HepG2 (cell line): Measurements from ENCODE around the gene KRTAP5-6. TPM values are rescaled to one million over a fixed set of nuclear protein-coding genes. Genes with fewer than 3 reads are reported as not detected.

ENCODE experiments used
- ATRX ChIP-seq: sonication (generic); formaldehyde crosslinking; IDR thresholded peaks from 2 replicates; pipeline ENCODE4 v1.4.0; 2020; ENCODE audit warnings: missing genetic modification reagents, borderline replicate concordance
- ESRRA ChIP-seq: sonication (generic); formaldehyde crosslinking; IDR thresholded peaks from 2 replicates; pipeline ENCODE4 v1.5.1; 2020; ENCODE audit warnings: mild to moderate bottlenecking, low read depth, missing genetic modification reagents
- FOXM1 ChIP-seq: sonication (generic); formaldehyde crosslinking; IDR thresholded peaks from 2 replicates; pipeline ENCODE4 v1.5.0; 2020; ENCODE audit warnings: missing genetic modification reagents
- GATAD2A ChIP-seq: IDR thresholded peaks from 2 replicates; pipeline ENCODE4 v1.6.1; 2016
- MBNL3 ChIP-seq: fragments of 250-450 bp; sonication (Bioruptor Pico); conservative IDR thresholded peaks from 2 replicates; pipeline ENCODE4 v1.8.0; 2022; ENCODE audit warnings: mild to moderate bottlenecking, inconsistent platforms
- MEIS1 ChIP-seq: sonication (generic); formaldehyde crosslinking; IDR thresholded peaks from 2 replicates; pipeline ENCODE4 v1.9.0; 2021; ENCODE audit warnings: mild to moderate bottlenecking, missing genetic modification reagents, moderate library complexity, borderline replicate concordance
- RXRB ChIP-seq: IDR thresholded peaks from 2 replicates; pipeline ENCODE4 v1.6.1; 2016; ENCODE audit warnings: borderline replicate concordance, missing genetic modification reagents, missing compliant biosample characterization
- ZBTB8A ChIP-seq: sonication (generic); formaldehyde crosslinking; IDR thresholded peaks from 2 replicates; pipeline ENCODE4 v1.4.0; 2020; ENCODE audit warnings: mild to moderate bottlenecking, low read depth, missing genetic modification reagents, borderline replicate concordance
- ZMAT3 ChIP-seq: sonication (generic); formaldehyde crosslinking; conservative IDR thresholded peaks from 2 replicates; pipeline ENCODE4 v1.7.0; 2021; ENCODE audit warnings: missing genetic modification reagents
- ZNF235 ChIP-seq: sonication (generic); formaldehyde crosslinking; IDR thresholded peaks from 2 replicates; pipeline ENCODE4 v1.8.1; 2023; ENCODE audit warnings: mild to moderate bottlenecking, missing genetic modification reagents, borderline replicate concordance
- ZNF337 ChIP-seq: sonication (generic); formaldehyde crosslinking; IDR thresholded peaks from 2 replicates; pipeline ENCODE4 v1.5.1; 2020; ENCODE audit warnings: missing genetic modification reagents, low read depth, mild to moderate bottlenecking, borderline replicate concordance
- ZNF441 ChIP-seq: sonication (generic); formaldehyde crosslinking; IDR thresholded peaks from 2 replicates; pipeline ENCODE4 v1.7.0; 2021; ENCODE audit warnings: missing genetic modification reagents, borderline replicate concordance
- ZNF558 ChIP-seq: sonication (generic); formaldehyde crosslinking; IDR thresholded peaks from 2 replicates; pipeline ENCODE4 v1.9.0; 2022; ENCODE audit warnings: mild to moderate bottlenecking, missing genetic modification reagents, borderline replicate concordance
- ZNF687 ChIP-seq: sonication (generic); formaldehyde crosslinking; IDR thresholded peaks from 2 replicates; pipeline ENCODE4 v1.5.1; 2020; ENCODE audit warnings: mild to moderate bottlenecking, missing genetic modification reagents, moderate library complexity
- polyA plus RNA-seq, 8 experiments: library from polyadenylated mRNA; depleted of rRNA in 3 of 8; stranded (reverse) in 7 of 8; unstranded in 1 of 8; fragments of >200 nt; fragmentation: Illumina TruSeq in 4 of 8; extraction: Trizol in 4 of 8; gene quantifications; 2 replicates each; pipeline versions ENCODE4 v1.2.1 to v1.2.3, GENCODE V29; 2011 to 2016; ENCODE audit warnings: low read depth in 4 of 8, missing spikeins in 1 of 8, mixed read lengths in 1 of 8; ENCODE audit not compliant: insufficient read depth in 1 of 8
- total RNA-seq, 5 experiments: library from RNA; depleted of rRNA; stranded (reverse); fragments of >200 nt; fragmentation: Illumina TruSeq; extraction: Trizol; gene quantifications; 2 replicates each; pipeline ENCODE4 v1.2.3, GENCODE V29; 2016; ENCODE audit warnings: low read depth in 1 of 5
- TF ChIP-seq, protein P1 (sequence below), 2 experiments: fragments of 450-650 bp in 1 of 2; sonication (generic) in 1 of 2; formaldehyde crosslinking; IDR thresholded peaks; 2 replicates each; pipeline versions ENCODE4 v1.5.0 to v1.8.0; 2020 to 2022; ENCODE audit warnings: mild to moderate bottlenecking in 1 of 2, missing genetic modification reagents in 1 of 2
- TF ChIP-seq, protein P2 (sequence below): sonication (generic); formaldehyde crosslinking; conservative IDR thresholded peaks from 2 replicates; pipeline ENCODE4 v1.8.1; 2023; ENCODE audit warnings: missing genetic modification reagents
- TF ChIP-seq, protein P3 (sequence below): sonication (generic); formaldehyde crosslinking; IDR thresholded peaks from 2 replicates; pipeline ENCODE4 v1.4.0; 2020; ENCODE audit warnings: missing genetic modification reagents, borderline replicate concordance

The KRTAP5-6 gene
- total and polyA plus RNA-seq, 2 of the 13 experiments (the other 11 are each of a cell fraction or from before 2014, with no cell fraction given) = not detected

DNA sequence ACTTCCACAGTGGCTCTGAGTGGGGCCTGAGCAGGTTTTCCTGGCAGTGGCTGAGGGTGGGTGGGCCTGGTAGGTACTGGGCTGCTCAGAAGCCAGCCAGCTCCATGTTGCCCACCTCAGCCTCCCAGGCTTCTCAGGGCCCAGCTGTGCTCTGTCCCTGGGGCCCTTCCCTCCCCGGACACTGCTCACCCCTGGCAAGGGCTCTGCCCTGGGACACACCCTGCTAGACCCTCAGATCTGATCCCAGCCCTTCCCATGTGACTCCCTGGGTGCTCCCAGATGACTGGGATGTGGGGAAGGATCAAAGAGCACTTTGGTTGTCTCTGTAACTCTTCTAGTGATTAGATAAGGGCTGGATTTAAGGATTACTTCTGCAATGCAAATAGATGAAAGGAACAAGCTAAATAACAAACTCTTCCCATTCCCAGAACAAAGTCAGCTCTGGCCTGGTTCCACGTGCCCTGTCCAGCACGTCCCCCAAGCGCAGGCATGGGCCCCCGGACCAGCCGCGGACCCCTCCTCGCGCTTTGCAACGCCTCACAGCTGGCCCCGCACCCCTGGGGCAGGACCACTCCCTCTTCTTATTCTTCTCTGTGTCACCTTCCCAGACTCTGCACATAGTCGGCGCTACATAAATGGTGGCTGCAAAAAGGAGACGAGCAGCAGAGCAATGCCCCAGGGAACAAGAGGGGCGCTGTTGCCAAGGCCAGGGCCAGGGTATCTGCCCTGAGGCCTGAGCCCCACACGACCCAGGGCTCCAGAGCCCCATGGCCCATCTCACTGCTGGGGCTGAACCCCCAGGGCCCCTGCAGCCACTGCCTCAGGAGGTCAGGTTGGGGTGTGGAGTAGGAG is 5.7 kb upstream of the KRTAP5-6 start (continued):
- TF ChIP-seq MEIS1 (CRISPR knock-in tag) = peak; percentile 88
- peak; percentile 96 for TF ChIP-seq ZNF687
- TF ChIP-seq MBNL3 (CRISPR knock-in tag) = no peak
- TF ChIP-seq, protein P1, sequence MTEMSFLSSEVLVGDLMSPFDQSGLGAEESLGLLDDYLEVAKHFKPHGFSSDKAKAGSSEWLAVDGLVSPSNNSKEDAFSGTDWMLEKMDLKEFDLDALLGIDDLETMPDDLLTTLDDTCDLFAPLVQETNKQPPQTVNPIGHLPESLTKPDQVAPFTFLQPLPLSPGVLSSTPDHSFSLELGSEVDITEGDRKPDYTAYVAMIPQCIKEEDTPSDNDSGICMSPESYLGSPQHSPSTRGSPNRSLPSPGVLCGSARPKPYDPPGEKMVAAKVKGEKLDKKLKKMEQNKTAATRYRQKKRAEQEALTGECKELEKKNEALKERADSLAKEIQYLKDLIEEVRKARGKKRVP (CRISPR knock-in tag; IDR thresholded peaks at IDR 0.05) = peak in 1 of 2 experiments; percentile 78; a peak in 2 of 4 replicates
- no peak for TF ChIP-seq ATRX
- 0 out of 2 replicates have a peak, but pooled peaks have one; percentile 55 for TF ChIP-seq ZNF235 (CRISPR knock-in tag)
- TF ChIP-seq ZNF558 (CRISPR knock-in tag) = peak; percentile 92
- no peak; the same call in 1 of the 2 replicates for TF ChIP-seq ZMAT3
- TF ChIP-seq, protein P2, sequence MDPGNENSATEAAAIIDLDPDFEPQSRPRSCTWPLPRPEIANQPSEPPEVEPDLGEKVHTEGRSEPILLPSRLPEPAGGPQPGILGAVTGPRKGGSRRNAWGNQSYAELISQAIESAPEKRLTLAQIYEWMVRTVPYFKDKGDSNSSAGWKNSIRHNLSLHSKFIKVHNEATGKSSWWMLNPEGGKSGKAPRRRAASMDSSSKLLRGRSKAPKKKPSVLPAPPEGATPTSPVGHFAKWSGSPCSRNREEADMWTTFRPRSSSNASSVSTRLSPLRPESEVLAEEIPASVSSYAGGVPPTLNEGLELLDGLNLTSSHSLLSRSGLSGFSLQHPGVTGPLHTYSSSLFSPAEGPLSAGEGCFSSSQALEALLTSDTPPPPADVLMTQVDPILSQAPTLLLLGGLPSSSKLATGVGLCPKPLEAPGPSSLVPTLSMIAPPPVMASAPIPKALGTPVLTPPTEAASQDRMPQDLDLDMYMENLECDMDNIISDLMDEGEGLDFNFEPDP (CRISPR knock-in tag) = no peak
- TF ChIP-seq FOXM1 = no peak
- TF ChIP-seq ZNF441 (CRISPR knock-in tag) = no peak; the same call in 1 of the 2 replicates
- 0 out of 2 replicates have a peak, but pooled peaks have one; percentile 70 for TF ChIP-seq ZNF337
- TF ChIP-seq ESRRA = peak; percentile 67
- TF ChIP-seq, protein P3, sequence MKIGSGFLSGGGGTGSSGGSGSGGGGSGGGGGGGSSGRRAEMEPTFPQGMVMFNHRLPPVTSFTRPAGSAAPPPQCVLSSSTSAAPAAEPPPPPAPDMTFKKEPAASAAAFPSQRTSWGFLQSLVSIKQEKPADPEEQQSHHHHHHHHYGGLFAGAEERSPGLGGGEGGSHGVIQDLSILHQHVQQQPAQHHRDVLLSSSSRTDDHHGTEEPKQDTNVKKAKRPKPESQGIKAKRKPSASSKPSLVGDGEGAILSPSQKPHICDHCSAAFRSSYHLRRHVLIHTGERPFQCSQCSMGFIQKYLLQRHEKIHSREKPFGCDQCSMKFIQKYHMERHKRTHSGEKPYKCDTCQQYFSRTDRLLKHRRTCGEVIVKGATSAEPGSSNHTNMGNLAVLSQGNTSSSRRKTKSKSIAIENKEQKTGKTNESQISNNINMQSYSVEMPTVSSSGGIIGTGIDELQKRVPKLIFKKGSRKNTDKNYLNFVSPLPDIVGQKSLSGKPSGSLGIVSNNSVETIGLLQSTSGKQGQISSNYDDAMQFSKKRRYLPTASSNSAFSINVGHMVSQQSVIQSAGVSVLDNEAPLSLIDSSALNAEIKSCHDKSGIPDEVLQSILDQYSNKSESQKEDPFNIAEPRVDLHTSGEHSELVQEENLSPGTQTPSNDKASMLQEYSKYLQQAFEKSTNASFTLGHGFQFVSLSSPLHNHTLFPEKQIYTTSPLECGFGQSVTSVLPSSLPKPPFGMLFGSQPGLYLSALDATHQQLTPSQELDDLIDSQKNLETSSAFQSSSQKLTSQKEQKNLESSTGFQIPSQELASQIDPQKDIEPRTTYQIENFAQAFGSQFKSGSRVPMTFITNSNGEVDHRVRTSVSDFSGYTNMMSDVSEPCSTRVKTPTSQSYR (CRISPR knock-in tag) = peak; percentile 85; the same call in 1 of the 2 replicates
- TF ChIP-seq GATAD2A = peak; percentile 98
- peak; percentile 97 for TF ChIP-seq RXRB (CRISPR knock-in tag)
- TF ChIP-seq ZBTB8A (CRISPR knock-in tag) = no peak; the same call in 1 of the 2 replicates
